Caco-2 (cell line): Measurements from ENCODE around the gene FLOT2. TPM values are rescaled to one million over a fixed set of nuclear protein-coding genes. Genes with fewer than 3 reads are reported as not detected.

Source experiments
- BruUV-seq: library from RNA; stranded (reverse); fragments of 400-500 nt; replicated peaks from 2 replicates; lab custom pipeline; 2021; lab: Mats Ljungman, UMichigan
- CTCF ChIA-PET: fragments of 300-600 bp; sonication (Branson Sonifier 250); formaldehyde crosslinking; loops from one replicate; lab custom pipeline; 2022; ENCODE audit warnings: antibody characterized with exemption; lab: Charles Lee
- POLR2A ChIA-PET: fragments of 300-600 bp; sonication (Branson Sonifier 250); formaldehyde crosslinking; loops from one replicate; lab custom pipeline; 2022; ENCODE audit warnings: antibody characterized with exemption; lab: Charles Lee
- DNase-seq, 2 experiments: peaks; one replicate each; pipeline versions ENCODE4 v3.0.0 to v3.0.0-alpha.2; 2020 to 2022
- H3K27me3 ChIP-seq: replicated peaks from 2 replicates; pipeline ENCODE4 v1.6.0; 2011; ENCODE audit warnings: low read length; ENCODE audit not compliant: control insufficient read depth, insufficient read depth
- H3K36me3 ChIP-seq: 2 replicates; pipeline ENCODE4 v1.5.1; 2011; ENCODE audit warnings: low read length; ENCODE audit not compliant: control insufficient read depth, insufficient read depth
- H3K4me1 ChIP-seq: fragments of 250-450 bp; sonication (Bioruptor Pico); 2 replicates; pipeline ENCODE4 v1.5.1; 2020; ENCODE audit warnings: mild to moderate bottlenecking
- H3K4me3 ChIP-seq: 2 replicates; pipeline ENCODE4 v1.5.1; 2011; ENCODE audit warnings: low read depth, mild to moderate bottlenecking, control low read depth, low read length
- H3K9me3 ChIP-seq: fragments of 250-450 bp; sonication (Bioruptor Pico); 2 replicates; pipeline ENCODE4 v1.5.1; 2020; ENCODE audit warnings: mild to moderate bottlenecking, moderate library complexity
- H3K27ac Mint-ChIP-seq: one replicate; pipeline ENCODE4 v1.8.0; 2022; ENCODE audit warnings: mixed read lengths; ENCODE audit not compliant: unreplicated experiment
- H3K27me3 Mint-ChIP-seq: one replicate; pipeline ENCODE4 v1.8.0; 2022; ENCODE audit warnings: mixed read lengths; ENCODE audit not compliant: insufficient read depth, unreplicated experiment
- H3K36me3 Mint-ChIP-seq: one replicate; pipeline ENCODE4 v1.8.0; 2022; ENCODE audit warnings: mild to moderate bottlenecking, mixed read lengths; ENCODE audit not compliant: insufficient read depth, unreplicated experiment
- H3K4me1 Mint-ChIP-seq: one replicate; pipeline ENCODE4 v1.8.0; 2022; ENCODE audit warnings: low read depth, mixed read lengths; ENCODE audit not compliant: unreplicated experiment
- H3K4me3 Mint-ChIP-seq: one replicate; pipeline ENCODE4 v1.8.0; 2022; ENCODE audit warnings: mild to moderate bottlenecking, moderate library complexity, mixed read lengths; ENCODE audit not compliant: unreplicated experiment
- H3K9me3 Mint-ChIP-seq: one replicate; pipeline ENCODE4 v1.8.0; 2022; ENCODE audit warnings: mixed read lengths; ENCODE audit not compliant: unreplicated experiment
- intact Hi-C: fragments of 100-400 bp; cut with micrococcal nuclease; formaldehyde crosslinking; loops from one replicate; pipeline ENCODE4 v1.10.0; 2022; ENCODE audit not compliant: unreplicated experiment
- total RNA-seq: library from RNA; stranded (reverse); gene quantifications from 2 replicates; pipeline ENCODE4 v1.2.3, GENCODE V29; 2022
- TF ChIP-seq, protein P1 (sequence below), 2 experiments: fragments of 200-600 bp in 1 of 2; IDR thresholded peaks; 1 replicate in 1 of 2; 2 replicates in 1 of 2; pipeline versions ENCODE4 v1.5.1 to v1.8.0; 2011 to 2022; ENCODE audit warnings: antibody characterized with exemption in 1 of 2, control low read depth in 1 of 2, inconsistent platforms in 1 of 2, low read depth in 1 of 2, low read length in 1 of 2, mild to moderate bottlenecking in 1 of 2, moderate library complexity in 1 of 2; ENCODE audit not compliant: insufficient read depth in 1 of 2, severe bottlenecking in 1 of 2, unreplicated experiment in 1 of 2

The FLOT2 gene
- total RNA-seq, 1 experiment from 2014 or later: 189 TPM

DNA sequence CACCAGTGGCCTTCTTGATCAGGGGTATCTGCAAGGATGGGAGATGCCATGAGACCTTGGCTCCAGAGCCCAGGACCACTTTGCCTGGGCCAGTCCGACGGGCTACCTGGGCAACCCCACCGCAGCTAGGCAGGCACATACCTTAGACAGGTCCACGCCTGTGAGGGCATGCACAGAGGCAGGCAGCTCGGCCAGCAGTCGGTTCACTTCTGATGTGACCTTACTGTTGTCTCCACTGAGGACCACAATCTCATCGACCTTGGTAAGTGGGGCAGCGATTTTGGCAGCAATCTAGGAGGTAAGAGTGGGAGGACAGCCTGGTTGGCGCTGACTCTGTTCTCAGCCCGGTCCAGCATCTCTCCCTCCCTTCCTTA is 17.0 kb downstream of the FLOT2 start:
- H3K27ac Mint-ChIP-seq: no peak overlapping the region
- H3K4me3 Mint-ChIP-seq: no peak overlapping the region
- POLR2A ChIA-PET: interaction anchor here (0.5 kb wide), 1 partner anchor 71 kb away, joined by 3 read pairs; the partner anchor contains the start of gene PHF12
- H3K27me3 Mint-ChIP-seq: no peaks in the 10 kb centered on the region
- intact Hi-C loops: no loop called here
- CTCF ChIA-PET: interaction anchor here (2.2 to 4.8 kb wide), 2 partner anchors 117 to 154 kb away, joined by 30 to 70 read pairs; partner anchors contain the start of gene TLCD1
- peaks cover 25% of the 10 kb centered on the region for H3K36me3 Mint-ChIP-seq
- H3K4me3 ChIP-seq: no peak overlapping the region
- H3K4me1 ChIP-seq: 0 out of 2 replicates have a peak, but pooled peaks cover 5% of the 10 kb centered on the region
- H3K9me3 ChIP-seq: no peaks in the 10 kb centered on the region
- no peaks in the 10 kb centered on the region for H3K9me3 Mint-ChIP-seq
- no peaks in the 10 kb centered on the region for H3K27me3 ChIP-seq
- peaks cover 8% of the 10 kb centered on the region for H3K36me3 ChIP-seq
- H3K4me1 Mint-ChIP-seq: peaks cover 16% of the 10 kb centered on the region
- BruUV-seq: no TSS peak
- no peak for DNase-seq
- TF ChIP-seq, protein P1, sequence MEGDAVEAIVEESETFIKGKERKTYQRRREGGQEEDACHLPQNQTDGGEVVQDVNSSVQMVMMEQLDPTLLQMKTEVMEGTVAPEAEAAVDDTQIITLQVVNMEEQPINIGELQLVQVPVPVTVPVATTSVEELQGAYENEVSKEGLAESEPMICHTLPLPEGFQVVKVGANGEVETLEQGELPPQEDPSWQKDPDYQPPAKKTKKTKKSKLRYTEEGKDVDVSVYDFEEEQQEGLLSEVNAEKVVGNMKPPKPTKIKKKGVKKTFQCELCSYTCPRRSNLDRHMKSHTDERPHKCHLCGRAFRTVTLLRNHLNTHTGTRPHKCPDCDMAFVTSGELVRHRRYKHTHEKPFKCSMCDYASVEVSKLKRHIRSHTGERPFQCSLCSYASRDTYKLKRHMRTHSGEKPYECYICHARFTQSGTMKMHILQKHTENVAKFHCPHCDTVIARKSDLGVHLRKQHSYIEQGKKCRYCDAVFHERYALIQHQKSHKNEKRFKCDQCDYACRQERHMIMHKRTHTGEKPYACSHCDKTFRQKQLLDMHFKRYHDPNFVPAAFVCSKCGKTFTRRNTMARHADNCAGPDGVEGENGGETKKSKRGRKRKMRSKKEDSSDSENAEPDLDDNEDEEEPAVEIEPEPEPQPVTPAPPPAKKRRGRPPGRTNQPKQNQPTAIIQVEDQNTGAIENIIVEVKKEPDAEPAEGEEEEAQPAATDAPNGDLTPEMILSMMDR (IDR thresholded peaks at IDR 0.05; ENCODE audit: insufficient read depth in 1 of 2, low read depth in 1 of 2, low read length in 1 of 2, severe bottlenecking in 1 of 2, unreplicated experiment in 1 of 2): no peak

DNA sequence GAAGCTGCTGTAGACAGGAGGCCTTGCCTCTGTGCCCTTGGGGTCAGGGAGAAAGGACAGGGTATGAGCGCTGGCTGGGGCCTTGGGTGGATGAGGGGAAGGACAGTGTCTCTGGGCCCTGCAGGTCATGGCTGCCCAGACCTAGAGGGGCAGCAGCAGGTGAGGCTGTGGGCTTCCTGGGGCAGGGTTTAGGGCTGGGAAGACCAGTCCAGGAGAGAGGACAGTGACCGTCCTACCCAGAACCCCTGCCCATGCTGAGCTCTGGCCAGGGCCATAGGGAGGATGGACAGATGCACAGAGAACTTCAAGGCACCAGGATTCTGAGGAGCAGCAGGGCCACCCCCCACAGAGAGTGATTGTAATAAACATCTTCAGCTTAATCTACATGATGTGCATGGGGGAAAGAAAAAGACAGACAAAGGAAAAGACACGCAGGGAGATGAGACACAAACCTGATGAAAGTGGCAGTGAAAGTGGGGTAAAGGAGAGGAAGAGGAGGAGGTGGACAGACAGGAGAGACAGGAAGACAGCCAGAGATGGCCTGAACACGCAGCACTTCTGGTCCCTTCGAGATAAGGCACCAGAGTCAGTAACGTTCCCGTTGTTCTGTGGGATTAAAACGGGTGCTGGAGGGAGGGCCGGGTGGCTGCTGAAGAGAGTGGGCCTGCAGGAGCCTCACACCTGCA is 17.5 kb downstream of the FLOT2 start:
- Mint-ChIP-seq H3K9me3 (no peaks in the 10 kb centered on the region), H3K27me3 (no peaks in the 10 kb centered on the region), H3K27ac (no peak overlapping the region), H3K4me1 (peaks cover 16% of the 10 kb centered on the region), H3K4me3 (no peak overlapping the region), H3K36me3 (peaks cover 25% of the 10 kb centered on the region)
- ChIA-PET CTCF (interaction anchor here (0.8 to 4.8 kb wide), 7 partner anchors 15 to 153 kb away, joined by 3 to 70 read pairs (median 6); partner anchors contain the start of genes FAM222B and TLCD1), POLR2A (interaction anchor here (0.5 to 0.7 kb wide), 2 partner anchors 71 to 200 kb away, joined by 3 read pairs; partner anchors contain the start of gene PHF12)
- H3K4me1 ChIP-seq: 0 out of 2 replicates have a peak, but pooled peaks cover 6% of the 10 kb centered on the region
- BruUV-seq: TSS peak; percentile 49
- TF ChIP-seq, protein P1 (IDR thresholded peaks at IDR 0.05; ENCODE audit: insufficient read depth in 1 of 2, low read depth in 1 of 2, low read length in 1 of 2, severe bottlenecking in 1 of 2, unreplicated experiment in 1 of 2): no peak
- H3K27me3 ChIP-seq: no peaks in the 10 kb centered on the region
- H3K9me3 ChIP-seq: no peaks in the 10 kb centered on the region
- DNase-seq: no peak
- intact Hi-C loops: loop anchor here (1.0 to 10.0 kb wide), 5 partner anchors 15 to 153 kb away; no protein-coding TSS in a partner anchor
- H3K4me3 ChIP-seq: no peak overlapping the region
- peaks cover 7% of the 10 kb centered on the region for H3K36me3 ChIP-seq

DNA sequence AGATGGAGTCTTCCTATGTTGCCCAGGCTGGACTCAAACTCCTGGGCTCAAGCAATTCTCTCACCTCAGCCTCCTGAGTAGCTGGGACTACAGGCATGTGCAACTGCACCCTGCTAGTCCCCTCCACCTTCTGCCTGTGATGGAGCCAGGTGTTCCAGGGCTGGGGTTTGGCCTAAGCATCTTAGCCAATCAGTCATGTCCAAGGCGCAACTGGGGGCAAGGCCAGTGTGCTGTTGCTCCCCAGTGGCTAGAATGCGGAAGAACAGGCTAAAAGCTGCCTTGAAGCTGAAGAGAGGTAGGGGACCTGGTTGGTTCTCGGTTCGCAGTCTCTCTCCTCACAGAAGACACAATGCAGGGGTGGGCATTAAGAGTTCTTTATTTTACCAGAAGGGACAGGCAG is 18.6 kb downstream of the FLOT2 start:
- TF ChIP-seq, protein P1 (IDR thresholded peaks at IDR 0.05; ENCODE audit: insufficient read depth in 1 of 2, low read depth in 1 of 2, low read length in 1 of 2, severe bottlenecking in 1 of 2, unreplicated experiment in 1 of 2): peak; percentile 73 to 85
- Mint-ChIP-seq H3K4me3 (no peak overlapping the region), H3K9me3 (no peaks in the 10 kb centered on the region), H3K36me3 (peaks cover 25% of the 10 kb centered on the region), H3K27me3 (no peaks in the 10 kb centered on the region), H3K4me1 (peaks cover 16% of the 10 kb centered on the region), H3K27ac (peak overlapping the region; percentile 30)
- ChIA-PET CTCF (interaction anchor here (0.6 to 4.8 kb wide), 15 partner anchors 14 to 1013 kb away, joined by 3 to 70 read pairs (median 4); partner anchors contain the start of genes FAM222B, NEK8 and TLCD1), POLR2A (no interaction called here)
- no peaks in the 10 kb centered on the region for H3K9me3 ChIP-seq
- H3K4me1 ChIP-seq: 0 out of 2 replicates have a peak, but pooled peaks cover 6% of the 10 kb centered on the region
- intact Hi-C loops: loop anchor here (1.0 to 10.0 kb wide), 5 partner anchors 14 to 152 kb away; no protein-coding TSS in a partner anchor
- H3K4me3 ChIP-seq: no peak overlapping the region
- peak; percentile 79 to 82 for DNase-seq
- BruUV-seq: no TSS peak
- H3K36me3 ChIP-seq: peaks cover 6% of the 10 kb centered on the region
- H3K27me3 ChIP-seq: no peaks in the 10 kb centered on the region
